Neural progenitor cell (in vitro differentiated cells): ENCODE data around the gene MYADM.

Experiments
- EZH2 ChIP-seq: fragments of 200-600 bp; sonication (generic); IDR thresholded peaks from 2 replicates; pipeline ENCODE4 v1.6.1; 2017; ENCODE audit warnings: antibody characterized with exemption, mild to moderate bottlenecking, moderate library complexity
- TF ChIP-seq, protein P1 (sequence below): fragments of 200-600 bp; sonication (generic); IDR thresholded peaks from 2 replicates; pipeline ENCODE4 v1.5.1; 2017; ENCODE audit warnings: antibody characterized with exemption, mild to moderate bottlenecking

GRCh38 chr19:53868091-53868891, 608 bp downstream of the MYADM start:
- TF ChIP-seq EZH2 = no peak
- TF ChIP-seq, protein P1, sequence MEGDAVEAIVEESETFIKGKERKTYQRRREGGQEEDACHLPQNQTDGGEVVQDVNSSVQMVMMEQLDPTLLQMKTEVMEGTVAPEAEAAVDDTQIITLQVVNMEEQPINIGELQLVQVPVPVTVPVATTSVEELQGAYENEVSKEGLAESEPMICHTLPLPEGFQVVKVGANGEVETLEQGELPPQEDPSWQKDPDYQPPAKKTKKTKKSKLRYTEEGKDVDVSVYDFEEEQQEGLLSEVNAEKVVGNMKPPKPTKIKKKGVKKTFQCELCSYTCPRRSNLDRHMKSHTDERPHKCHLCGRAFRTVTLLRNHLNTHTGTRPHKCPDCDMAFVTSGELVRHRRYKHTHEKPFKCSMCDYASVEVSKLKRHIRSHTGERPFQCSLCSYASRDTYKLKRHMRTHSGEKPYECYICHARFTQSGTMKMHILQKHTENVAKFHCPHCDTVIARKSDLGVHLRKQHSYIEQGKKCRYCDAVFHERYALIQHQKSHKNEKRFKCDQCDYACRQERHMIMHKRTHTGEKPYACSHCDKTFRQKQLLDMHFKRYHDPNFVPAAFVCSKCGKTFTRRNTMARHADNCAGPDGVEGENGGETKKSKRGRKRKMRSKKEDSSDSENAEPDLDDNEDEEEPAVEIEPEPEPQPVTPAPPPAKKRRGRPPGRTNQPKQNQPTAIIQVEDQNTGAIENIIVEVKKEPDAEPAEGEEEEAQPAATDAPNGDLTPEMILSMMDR = no peak
